GM21526 (cell line): ENCODE measurements around the gene CADM1.

ENCODE experiments used
- ATAC-seq: cut with Tn5 transposase; IDR thresholded peaks from one replicate; pipeline ENCODE4 v1.9.1; 2021; ENCODE audit warnings: moderate library complexity; ENCODE audit not compliant: unreplicated experiment, low FRiP score

CADM1 gene

DNA sequence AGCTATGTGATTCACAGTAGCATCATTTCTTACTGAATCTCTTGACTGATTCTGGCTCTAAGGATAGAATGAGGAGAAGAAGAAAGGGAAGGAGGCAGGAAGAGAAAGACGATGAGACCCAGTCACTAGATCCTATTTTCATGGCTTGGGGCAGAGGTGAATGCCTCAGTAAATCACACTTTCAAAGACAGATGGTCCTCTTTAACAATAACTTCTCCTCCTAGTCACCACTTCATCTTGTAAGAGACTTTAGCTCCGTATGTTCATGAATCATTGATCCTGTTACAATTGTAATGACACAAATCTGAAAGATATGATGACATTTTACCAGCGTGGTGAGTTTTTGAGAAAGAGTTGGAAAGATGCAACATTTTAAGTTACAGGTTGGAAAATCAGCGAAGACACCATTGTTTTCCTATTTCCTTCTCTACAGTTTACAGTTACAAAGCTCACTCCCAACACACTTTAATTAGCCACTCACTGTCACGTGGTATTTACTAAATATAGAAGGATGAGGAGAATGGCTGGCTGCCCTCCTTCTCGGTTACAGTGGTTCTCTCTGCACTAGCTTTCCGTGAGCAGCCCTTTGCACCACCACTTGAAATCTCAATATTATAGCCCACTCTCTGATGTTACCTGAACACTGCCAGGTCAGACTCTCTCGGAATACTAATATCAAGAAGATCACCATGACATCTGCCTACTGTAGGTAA is 205.8 kb downstream of the CADM1 start:
- ATAC-seq = no peak

DNA sequence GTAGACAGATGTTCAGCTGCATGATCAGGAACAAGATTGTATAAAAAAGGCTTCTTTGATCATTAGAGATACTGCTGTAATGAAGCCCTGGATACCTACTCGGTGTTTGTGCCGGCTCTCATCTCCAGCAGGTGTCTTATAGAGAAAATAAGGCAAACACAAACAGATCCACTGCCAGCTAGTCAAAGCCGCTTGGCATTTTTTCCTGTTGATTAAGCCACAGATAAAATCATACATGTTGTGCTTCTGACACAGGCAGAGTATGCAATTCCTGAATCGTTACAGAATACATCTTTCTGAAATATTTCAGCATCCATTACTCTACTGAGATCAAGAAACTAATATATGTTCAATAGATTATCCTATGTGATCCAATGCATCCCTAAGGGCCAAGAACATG is 206.9 kb downstream of the CADM1 start:
- ATAC-seq = no peak

DNA sequence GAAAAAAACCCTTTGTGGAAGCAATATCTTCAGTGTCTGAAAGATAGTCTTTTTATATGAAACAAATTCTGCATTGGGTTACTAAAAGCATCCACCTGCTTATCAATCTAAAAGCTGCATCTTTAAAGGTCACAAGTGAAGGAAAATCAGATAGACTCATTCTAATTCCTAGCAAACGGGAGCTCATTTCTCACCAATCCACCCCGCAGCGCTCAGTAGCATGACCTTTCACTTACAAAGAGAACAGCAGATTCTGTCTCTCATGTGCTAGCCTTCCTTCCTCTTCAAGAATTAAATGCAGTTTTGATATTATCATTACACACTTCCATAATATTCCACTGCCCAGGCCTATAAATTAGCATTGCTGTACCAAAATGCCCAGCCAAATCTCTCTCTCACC is 212.9 kb downstream of the CADM1 start:
- ATAC-seq = no peak

DNA sequence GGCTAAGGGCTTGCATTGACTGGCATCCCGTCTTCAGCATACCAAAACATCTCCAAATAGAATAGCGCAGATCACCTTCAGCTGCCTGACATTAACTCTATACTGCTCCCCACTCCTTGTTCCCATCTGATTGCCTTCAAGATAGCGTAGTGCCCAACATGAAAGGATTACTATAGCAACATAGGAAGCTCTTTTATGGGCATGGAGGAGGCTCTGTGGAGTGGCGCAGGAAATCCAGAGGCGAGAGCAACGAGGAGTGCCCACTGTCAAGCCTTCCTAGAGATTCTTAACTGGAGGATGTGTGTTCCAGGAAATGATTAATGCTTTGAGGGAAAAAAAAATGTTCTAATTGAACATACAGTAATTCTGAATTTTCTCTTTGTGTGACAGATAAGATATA is 213.3 kb downstream of the CADM1 start:
- ATAC-seq = no peak

DNA sequence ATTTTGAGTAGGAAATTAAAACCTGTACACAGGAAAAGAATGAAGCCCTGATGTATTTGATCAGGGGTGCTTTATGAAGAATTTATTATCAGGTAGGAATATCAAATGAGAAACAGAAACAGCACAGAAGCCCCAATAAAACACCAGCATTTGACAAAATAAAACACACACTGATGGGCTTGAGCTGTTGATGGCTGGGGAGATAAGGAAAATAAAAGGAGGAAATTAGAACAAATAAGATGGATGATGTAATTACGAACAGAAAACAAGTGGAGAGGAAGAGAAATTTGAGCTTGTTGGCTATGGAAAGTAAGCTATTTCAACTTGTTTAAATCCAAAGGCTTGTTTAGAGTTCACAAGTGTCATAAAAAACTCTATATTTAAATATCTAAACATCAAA is 213.7 kb downstream of the CADM1 start:
- ATAC-seq = no peak

DNA sequence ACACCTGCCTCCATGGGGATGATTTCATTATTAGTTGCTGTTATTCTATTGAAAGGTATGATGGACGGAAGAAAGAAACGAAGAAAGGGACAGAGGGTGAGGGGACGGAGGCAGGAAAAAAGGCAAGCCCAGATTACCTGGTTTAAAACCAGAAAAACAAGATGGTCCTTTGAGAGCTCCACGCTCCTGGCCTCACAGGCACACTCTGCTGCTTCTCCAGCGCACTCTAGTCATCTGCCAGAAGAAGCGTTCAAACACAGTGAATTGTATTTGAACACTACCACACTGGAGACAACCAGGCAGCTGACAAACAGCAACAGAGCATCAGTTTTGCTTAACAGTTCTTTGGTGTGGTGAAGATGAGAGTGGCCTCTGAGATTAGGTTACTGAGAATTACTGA is 216.9 kb downstream of the CADM1 start:
- ATAC-seq = no peak

GRCh38 chr11:115286614-115287013 is 217.6 kb downstream of the CADM1 start:
- no peak for ATAC-seq

DNA sequence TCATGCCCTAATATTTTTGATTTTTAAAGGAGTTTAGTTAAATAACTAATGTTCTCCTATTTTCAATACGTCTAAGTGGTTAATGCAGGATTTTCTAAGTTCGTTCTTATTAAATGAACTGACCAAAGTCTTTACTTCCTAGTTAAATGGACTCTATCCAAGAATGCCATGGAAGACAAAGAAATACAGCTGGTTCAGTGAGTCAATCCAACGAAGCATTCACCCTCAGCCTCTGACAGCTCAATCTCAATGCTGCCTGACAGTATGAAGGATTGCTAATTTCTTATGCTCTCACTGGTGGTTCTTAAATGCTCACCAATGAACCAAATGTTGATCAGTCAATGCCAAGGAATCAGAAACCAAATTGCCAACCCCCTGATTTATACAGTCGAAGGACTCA is 219.4 kb downstream of the CADM1 start:
- ATAC-seq = no peak

DNA sequence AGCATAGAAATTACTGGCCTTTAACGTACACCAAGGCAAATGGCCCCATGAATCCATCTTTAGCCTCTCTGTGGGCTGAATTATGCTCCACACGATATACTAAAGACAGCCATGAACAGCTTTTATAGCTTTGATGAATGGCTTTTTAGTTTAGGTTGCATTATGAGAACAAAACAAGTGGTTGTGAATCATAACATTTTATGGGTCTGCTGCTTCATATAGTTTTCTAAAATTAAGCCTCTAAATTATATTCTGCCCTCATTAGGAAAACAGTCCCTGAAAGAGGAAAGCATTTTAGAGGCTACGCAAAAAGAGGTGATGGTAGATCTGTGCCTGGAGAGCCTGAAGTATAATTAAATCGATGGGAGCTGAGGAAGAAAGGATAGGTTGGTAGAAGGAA is 221.3 kb downstream of the CADM1 start:
- no peak for ATAC-seq

DNA sequence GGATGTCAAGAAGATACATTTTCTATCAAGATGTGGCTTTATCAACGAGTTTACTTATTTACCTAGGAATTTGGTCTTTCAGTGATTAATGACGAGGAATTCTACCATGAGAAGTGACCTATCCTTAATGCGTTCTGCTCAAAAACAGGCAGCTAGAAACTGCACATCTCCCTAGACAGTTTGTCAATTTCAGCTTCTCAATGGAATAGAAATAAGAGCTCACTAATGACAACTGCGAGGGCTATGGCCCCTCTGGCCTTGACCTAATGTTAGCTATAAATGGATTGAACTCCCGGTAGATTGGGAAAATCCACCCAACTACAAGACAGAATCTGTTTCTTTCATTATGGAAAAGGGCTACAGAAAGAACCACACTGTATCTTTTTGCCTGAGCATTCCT is 223.4 kb downstream of the CADM1 start:
- ATAC-seq = no peak

DNA sequence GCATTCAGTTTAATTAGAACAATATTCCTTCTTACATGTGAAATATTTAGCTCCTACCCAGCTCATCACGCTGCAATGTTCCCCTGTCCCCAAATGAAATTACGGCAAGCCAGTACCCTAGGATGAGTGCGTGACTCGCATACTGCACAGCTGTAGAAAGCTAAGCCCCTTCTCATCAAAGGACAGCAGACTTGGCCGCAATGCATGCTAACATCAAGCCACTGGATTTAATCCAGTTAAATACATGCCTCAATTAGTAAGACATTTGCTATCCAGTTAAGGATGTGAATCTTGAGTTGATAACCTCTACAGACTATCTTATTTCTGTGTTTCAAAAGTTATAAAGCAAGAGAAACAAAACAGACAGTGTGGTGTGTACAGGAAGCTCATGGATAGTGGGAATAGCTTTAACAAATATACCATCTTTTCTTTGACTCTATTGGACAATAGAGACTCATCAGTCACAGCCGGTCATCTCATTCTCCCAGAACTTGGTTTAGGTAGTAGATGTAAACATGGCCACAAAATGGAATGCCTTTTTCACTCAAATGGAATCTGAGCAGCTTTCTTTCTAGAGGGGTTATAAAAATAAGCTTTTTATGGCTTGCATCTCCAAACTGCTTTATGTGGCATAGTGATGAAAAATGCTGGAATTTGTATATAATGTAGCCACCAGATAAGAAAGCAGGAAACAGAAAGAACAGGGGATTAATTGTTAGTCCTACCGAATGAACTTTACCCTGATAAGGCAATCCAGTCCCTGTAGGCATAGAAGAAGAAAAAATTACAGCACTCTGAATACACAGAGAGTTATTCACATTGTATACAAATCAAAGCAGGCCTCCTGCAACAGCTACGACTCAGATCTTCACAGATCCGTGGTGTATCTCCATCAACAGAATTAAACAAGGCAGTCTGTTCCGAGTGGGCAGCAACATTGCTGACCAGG is 224.1 kb downstream of the CADM1 start:
- no peak for ATAC-seq

DNA sequence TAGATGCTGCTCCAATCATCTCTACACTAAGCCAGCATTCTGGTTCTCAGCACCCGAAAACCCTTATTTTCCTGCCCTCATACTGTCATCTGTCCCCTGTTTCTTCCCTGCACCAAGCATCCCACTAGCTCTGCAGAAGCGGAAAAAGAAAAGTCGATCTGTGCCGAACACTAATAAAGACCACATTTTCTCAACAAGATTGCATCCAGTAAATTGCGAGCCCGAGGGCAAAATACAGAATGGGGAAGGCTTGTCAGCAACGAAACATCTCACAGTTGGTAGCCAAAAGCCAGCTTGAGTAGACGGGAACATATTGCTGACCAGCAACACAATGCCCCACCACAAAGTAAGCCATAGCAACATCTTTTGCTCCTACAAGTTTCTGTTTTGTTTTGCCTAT is 227.4 kb downstream of the CADM1 start:
- ATAC-seq = no peak

- no peak for ATAC-seq
Measured at GRCh38 chr11:115276191-115276590, 228.0 kb downstream of the CADM1 start.

GRCh38 chr11:115275045-115275444 is 229.2 kb downstream of the CADM1 start:
- no peak for ATAC-seq

DNA sequence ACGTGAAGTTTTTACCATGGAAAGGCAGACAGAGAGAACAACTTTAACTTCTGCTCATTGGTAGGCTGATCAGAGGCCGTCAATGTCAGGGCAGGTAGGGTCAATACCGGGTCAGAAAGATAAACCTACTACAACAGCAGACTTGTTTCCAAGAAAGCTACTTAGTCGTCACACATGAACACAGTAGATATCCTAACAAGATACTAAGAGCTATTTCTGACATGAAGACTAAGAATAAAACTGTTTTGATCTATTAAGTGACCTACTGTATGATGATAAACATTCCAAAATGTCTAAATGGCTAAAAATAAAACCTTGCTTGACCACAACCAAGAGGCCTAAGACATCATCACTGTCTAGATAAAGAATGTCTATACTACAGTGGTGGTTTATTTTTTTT is 231.3 kb downstream of the CADM1 start:
- no peak for ATAC-seq

- ATAC-seq = no peak
Measured at GRCh38 chr11:115271643-115272042, 232.6 kb downstream of the CADM1 start.

GRCh38 chr11:115269191-115269950 is 234.8 kb downstream of the CADM1 start:
- ATAC-seq = no peak

- ATAC-seq = no peak
Measured at GRCh38 chr11:115267871-115268270, 236.3 kb downstream of the CADM1 start.

DNA sequence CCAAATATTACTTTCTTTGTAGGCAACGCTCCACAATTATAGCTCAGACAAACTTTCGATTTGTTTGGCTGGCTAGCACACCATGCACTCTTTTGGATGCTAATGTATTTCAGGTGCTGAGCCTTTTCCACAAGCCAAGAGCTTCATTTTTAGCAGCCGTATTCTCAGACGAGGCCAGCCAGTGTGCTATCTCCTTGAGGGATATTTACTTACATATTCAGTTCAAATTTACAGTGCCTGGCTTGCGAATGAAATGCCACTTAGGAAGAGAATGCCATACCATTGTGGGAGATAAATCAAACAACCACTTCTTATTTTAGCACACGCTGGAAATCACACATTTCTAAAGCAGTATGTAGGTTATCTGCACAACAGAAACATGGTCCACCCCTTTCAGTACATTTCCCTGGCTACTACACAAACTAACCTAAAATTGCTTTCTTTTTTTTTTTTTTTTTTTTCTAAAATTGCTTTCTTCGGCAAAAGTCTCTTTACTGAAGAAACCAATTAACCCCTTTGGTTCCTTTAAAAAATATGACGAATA is 236.9 kb downstream of the CADM1 start:
- no peak for ATAC-seq

- ATAC-seq = no peak
Measured at GRCh38 chr11:115266066-115266639, 238.1 kb downstream of the CADM1 start.
